Skeletal muscle tissue (tissue), 4 donors: ENCODE measurements around the gene DAPK1. TPM values are rescaled to one million over a fixed set of nuclear protein-coding genes. Genes with fewer than 3 reads are reported as not detected.

ENCODE experiments used
- H3K27ac ChIP-seq: one replicate; pipeline ENCODE4 v1.7.0; 2013; ENCODE audit warnings: mild to moderate bottlenecking, low read depth, low read length, inconsistent platforms
- H3K27me3 ChIP-seq, 3 donors: one replicate each; pipeline ENCODE4 v1.7.0; 2013; ENCODE audit warnings: low read length in 3 of 3; ENCODE audit not compliant: control insufficient read depth in 3 of 3, insufficient read depth in 3 of 3
- H3K36me3 ChIP-seq, 3 donors: one replicate each; pipeline ENCODE4 v1.7.0; 2013; ENCODE audit warnings: low read length in 3 of 3; ENCODE audit not compliant: control insufficient read depth in 3 of 3, insufficient read depth in 3 of 3
- H3K4me1 ChIP-seq, 3 donors: one replicate each; pipeline ENCODE4 v1.7.0; 2013; ENCODE audit warnings: low read length in 3 of 3, mild to moderate bottlenecking in 3 of 3; ENCODE audit not compliant: control insufficient read depth in 3 of 3, insufficient read depth in 3 of 3
- H3K4me3 ChIP-seq, 3 donors: one replicate each; pipeline ENCODE4 v1.7.0; 2013; ENCODE audit warnings: low read length in 3 of 3
- H3K9ac ChIP-seq, 3 donors: one replicate each; pipeline ENCODE4 v1.7.0; 2013; ENCODE audit warnings: low read length in 3 of 3, mild to moderate bottlenecking in 3 of 3, moderate library complexity in 2 of 3, low read depth in 1 of 3
- H3K9me3 ChIP-seq, 3 donors: one replicate each; pipeline ENCODE4 v1.7.0; 2013; ENCODE audit warnings: low read length in 3 of 3; ENCODE audit not compliant: control insufficient read depth in 3 of 3
- total RNA-seq: library from RNA; depleted of rRNA; stranded (reverse); fragments of >200 nt; gene quantifications from one replicate; pipeline ENCODE4 v1.2.3, GENCODE V29; 2014
- donor health status: Osteomylitis.

Gene DAPK1
- total RNA-seq, 1 donor from 2014 or later = 18.8 TPM

DNA sequence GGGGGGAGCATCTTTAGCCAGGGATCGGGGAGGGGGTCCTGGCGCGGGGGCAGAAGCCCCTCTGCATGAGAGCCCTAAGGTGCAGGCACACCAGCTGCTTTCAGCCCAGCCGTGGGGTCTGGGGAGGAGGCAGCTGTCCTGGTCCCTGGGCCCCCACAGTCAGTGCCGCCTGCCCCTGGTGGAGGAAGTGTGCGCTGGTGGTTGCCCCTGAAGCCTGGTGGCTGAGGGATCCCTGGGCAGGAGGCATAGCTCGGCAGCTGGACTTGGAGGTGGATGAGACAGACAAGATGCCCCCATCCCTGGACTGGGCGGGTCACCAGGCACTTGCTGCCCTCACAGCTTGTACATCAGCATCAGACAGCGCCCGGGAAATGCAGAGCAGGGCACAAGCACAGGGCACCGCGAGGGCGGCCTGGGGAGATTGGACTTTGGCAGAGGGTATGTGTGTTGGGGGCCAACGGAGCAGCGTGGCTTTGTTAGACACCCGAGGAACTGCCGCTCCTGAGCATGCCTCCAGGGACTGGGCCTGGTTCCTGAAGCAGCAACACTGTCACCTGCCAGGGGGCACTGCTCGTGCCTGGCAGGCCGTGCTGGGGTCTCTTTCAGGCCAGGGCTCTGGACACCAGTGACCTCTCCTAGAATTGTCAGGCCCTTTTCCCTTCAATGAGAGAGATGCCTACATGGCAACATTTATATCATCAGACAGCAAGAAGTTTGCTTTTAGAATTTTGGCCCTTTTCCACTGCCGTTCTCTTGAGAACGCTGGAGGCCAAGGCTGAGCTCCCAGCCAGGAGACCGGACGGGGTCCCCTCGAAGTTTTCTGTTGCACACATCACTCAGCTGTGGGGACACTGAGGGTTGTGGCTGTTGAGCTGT, 186.3 kb downstream of the DAPK1 start:
- no peak overlapping the region for H3K27ac ChIP-seq
- H3K36me3 ChIP-seq = peaks cover 5 to 11% (median 10%) of the 10 kb centered on the region in 3 donors
- H3K27me3 ChIP-seq = no peaks in the 10 kb centered on the region
- no peaks in the 10 kb centered on the region for H3K9me3 ChIP-seq
- no peak overlapping the region for H3K9ac ChIP-seq
- peaks cover 0 to 14% (median 3%) of the 10 kb centered on the region in 3 donors for H3K4me1 ChIP-seq
- no peak overlapping the region for H3K4me3 ChIP-seq

DNA sequence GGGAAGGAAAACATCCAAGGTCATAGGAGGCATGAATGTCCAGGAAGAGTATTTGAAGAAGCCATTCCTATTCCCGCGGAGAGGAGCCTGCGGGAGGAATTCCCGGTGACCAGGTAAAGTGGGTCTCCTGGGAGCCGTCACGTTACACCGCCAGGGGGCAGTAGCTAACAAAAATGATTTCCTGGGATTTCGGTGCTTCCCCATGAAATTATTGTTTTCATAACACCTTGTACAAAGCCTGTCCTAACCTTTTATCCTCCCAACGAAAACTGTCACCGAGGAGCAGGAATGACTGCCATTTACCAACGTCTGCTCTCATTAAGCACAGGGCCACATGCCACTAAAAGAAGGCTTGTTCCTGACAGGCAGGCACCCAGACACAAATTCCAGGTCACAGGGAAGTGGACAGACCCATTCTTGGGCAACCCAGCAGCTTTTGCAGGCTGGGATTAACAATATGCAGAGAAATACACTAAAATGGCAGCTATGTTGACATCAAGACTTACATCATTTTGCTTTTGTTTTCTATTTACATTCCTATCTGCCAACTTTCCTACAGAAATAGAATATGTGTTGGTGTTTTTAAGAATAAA, 187.1 kb downstream of the DAPK1 start:
- Histone ChIP-seq H3K27me3 (no peaks in the 10 kb centered on the region), H3K27ac (no peak overlapping the region), H3K4me1 (peaks cover 0 to 14% (median 3%) of the 10 kb centered on the region in 3 donors), H3K9me3 (peaks cover 0 to 1% (median 0%) of the 10 kb centered on the region in 3 donors), H3K4me3 (no peak overlapping the region), H3K9ac (no peak overlapping the region), H3K36me3 (peaks cover 5 to 11% (median 10%) of the 10 kb centered on the region in 3 donors)

GRCh38 chr9:87685441-87685840, 187.8 kb downstream of the DAPK1 start:
- Histone ChIP-seq H3K36me3 (peaks cover 5 to 11% (median 10%) of the 10 kb centered on the region in 3 donors), H3K27me3 (no peaks in the 10 kb centered on the region), H3K9me3 (peaks cover 0 to 2% (median 0%) of the 10 kb centered on the region in 3 donors), H3K4me1 (peaks cover 0 to 14% (median 3%) of the 10 kb centered on the region in 3 donors), H3K4me3 (no peak overlapping the region), H3K27ac (peak overlapping the region; percentile 51), H3K9ac (no peak overlapping the region)

DNA sequence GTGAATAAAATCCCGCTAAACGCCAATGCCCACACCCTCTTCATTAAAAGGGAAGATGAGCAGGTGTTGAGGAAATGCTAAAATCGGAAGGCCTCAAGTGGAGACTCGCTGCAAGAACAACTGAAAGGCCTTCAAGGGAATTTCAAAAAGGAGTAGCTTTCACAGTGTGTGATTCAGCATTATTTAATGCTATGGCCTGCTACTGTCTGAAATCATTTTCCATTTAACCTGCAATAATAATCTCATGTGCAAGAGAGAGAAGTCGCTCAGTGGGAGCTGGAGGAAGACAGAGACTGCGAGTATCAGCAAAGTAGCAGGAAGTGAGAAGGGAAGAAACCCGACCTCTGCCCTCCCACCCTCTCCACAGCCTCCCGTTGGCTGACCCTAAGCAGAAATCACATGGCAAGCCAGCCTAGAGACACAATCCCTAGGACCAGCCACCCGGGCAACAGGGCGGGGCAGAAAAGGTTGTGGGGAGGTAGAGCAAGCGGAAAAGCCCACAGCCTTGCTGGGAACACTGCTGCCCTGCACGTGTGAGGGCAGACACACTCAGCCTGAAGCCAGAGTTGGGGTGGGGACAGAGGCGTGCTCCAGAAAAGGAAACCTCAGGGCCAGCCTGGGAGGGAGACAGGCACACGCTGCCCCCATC, 188.3 kb downstream of the DAPK1 start:
- Histone ChIP-seq H3K9ac (no peak overlapping the region), H3K4me3 (no peak overlapping the region), H3K27ac (peak overlapping the region; percentile 5), H3K9me3 (peaks cover 0 to 2% (median 0%) of the 10 kb centered on the region in 3 donors), H3K36me3 (peaks cover 5 to 11% (median 10%) of the 10 kb centered on the region in 3 donors), H3K4me1 (peaks cover 0 to 14% (median 3%) of the 10 kb centered on the region in 3 donors), H3K27me3 (no peaks in the 10 kb centered on the region)

- no peak overlapping the region for H3K4me3 ChIP-seq
- no peaks in the 10 kb centered on the region for H3K27me3 ChIP-seq
- H3K4me1 ChIP-seq = peaks cover 0 to 14% (median 3%) of the 10 kb centered on the region in 3 donors
- no peak overlapping the region for H3K9ac ChIP-seq
- peaks cover 0 to 2% (median 0%) of the 10 kb centered on the region in 3 donors for H3K9me3 ChIP-seq
- peak overlapping the region; percentile 5 for H3K27ac ChIP-seq
- peaks cover 3 to 8% (median 7%) of the 10 kb centered on the region in 3 donors for H3K36me3 ChIP-seq
These were observed 188.9 kb downstream of the DAPK1 start for GRCh38 chr9:87686520-87687090.

DNA sequence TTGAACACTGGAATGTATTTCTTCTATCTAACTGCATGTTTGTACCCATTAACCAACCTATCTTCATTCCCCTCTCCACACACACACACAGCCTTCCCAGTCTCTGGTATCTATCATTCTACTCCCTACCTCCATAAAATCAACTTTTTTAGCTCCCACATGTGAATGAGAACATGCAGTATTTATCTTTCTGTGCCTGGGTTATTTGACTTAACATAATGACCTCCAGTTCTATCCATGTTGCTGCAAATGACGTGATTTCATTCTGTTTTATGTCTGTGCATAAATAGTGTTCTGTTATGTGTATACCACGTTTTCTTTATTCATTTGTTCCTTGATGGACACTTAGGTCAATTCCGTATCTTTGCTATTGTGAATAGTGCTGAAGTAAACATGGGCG, 189.5 kb downstream of the DAPK1 start:
- H3K36me3 ChIP-seq = peaks cover 0 to 2% (median under 1%) of the 10 kb centered on the region in 3 donors
- H3K4me1 ChIP-seq = peaks cover 0 to 14% (median 3%) of the 10 kb centered on the region in 3 donors
- no peak overlapping the region for H3K9ac ChIP-seq
- H3K27me3 ChIP-seq = no peaks in the 10 kb centered on the region
- no peak overlapping the region for H3K4me3 ChIP-seq
- no peak overlapping the region for H3K27ac ChIP-seq
- H3K9me3 ChIP-seq = peaks cover 0 to 2% (median 0%) of the 10 kb centered on the region in 3 donors

GRCh38 chr9:87694236-87694755, 196.6 kb downstream of the DAPK1 start:
- Histone ChIP-seq H3K36me3 (peaks cover 2 to 15% (median 10%) of the 10 kb centered on the region in 3 donors), H3K4me1 (no peaks in the 10 kb centered on the region), H3K9me3 (peaks cover 0 to 2% (median 0%) of the 10 kb centered on the region in 3 donors), H3K4me3 (no peak overlapping the region), H3K9ac (no peak overlapping the region), H3K27ac (no peak overlapping the region), H3K27me3 (no peaks in the 10 kb centered on the region)

DNA sequence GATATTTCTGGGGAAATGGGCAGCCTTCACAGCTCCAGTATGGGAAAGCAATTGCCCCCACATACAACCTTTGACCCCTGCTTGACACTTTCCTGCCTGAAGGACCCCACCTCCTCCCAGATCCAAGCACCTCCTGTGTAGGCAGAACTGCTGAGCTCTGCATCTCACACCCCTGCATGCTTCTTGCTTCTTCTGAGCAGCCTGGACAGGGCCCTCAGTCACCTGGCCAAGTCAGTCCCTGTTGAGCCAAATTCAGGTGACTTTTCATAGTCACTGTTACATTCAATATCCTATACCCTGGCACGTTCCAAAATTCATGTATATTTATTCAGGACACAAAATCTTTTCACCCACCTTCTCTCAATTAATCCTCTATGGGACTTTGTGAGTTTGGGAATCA, 197.9 kb downstream of the DAPK1 start:
- Histone ChIP-seq H3K4me3 (no peak overlapping the region), H3K36me3 (peaks cover 2 to 18% (median 10%) of the 10 kb centered on the region in 3 donors), H3K9ac (no peak overlapping the region), H3K9me3 (no peaks in the 10 kb centered on the region), H3K4me1 (no peaks in the 10 kb centered on the region), H3K27ac (no peak overlapping the region), H3K27me3 (no peaks in the 10 kb centered on the region)

DNA sequence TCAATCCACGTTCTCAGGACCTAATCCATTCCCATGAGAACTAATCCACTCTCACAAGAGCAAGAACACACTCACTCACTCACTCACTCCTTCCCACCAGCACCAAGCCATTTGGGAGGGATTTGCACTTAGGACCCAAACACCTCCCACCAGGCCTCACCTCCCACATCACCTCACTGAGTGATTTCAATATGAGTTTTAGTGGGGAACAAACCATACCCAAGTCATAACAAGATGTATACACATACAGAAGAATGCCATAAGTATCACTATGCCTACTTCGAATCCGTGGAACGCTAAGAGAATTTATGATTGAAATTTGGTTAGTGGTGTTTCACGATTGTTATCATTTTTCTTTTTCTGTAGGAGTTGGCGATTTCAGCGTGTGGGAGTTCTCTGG, 199.0 kb downstream of the DAPK1 start:
- H3K9ac ChIP-seq = no peak overlapping the region
- no peaks in the 10 kb centered on the region for H3K4me1 ChIP-seq
- H3K36me3 ChIP-seq = peaks cover 2 to 18% (median 10%) of the 10 kb centered on the region in 3 donors
- no peak overlapping the region for H3K27ac ChIP-seq
- no peaks in the 10 kb centered on the region for H3K27me3 ChIP-seq
- no peaks in the 10 kb centered on the region for H3K9me3 ChIP-seq
- H3K4me3 ChIP-seq = no peak overlapping the region
